Uterus (tissue), 2 donors: ENCODE measurements around the gene GSTT2.

ENCODE experiments used
- CTCF ChIP-seq, 4 experiments: fragments of 200-600 bp in 2 of 4; fragments of 450-650 bp in 2 of 4; sonication (generic) in 2 of 4; IDR thresholded peaks; one replicate each; pipeline ENCODE4 v1.5.1; 2016 to 2019; ENCODE audit warnings: antibody characterized with exemption in 4 of 4, mild to moderate bottlenecking in 2 of 4, moderate library complexity in 1 of 4
- POLR2A ChIP-seq, 2 donors: fragments of 450-650 bp; IDR thresholded peaks; one replicate each; pipeline ENCODE4 v1.6.1; 2016; ENCODE audit warnings: antibody characterized with exemption in 2 of 2, mild to moderate bottlenecking in 1 of 2, moderate library complexity in 1 of 2

- TF ChIP-seq CTCF (IDR thresholded peaks at IDR 0.05) (no peak), POLR2A (IDR thresholded peaks at IDR 0.05) (no peak)
Measured at GRCh38 chr22:24005201-24005600, 25.3 kb downstream of the GSTT2 start, which contains the start of gene GSTT4.
